ENCODE results near the gene IFITM5. TPM values are rescaled to one million over a fixed set of nuclear protein-coding genes. Genes with fewer than 3 reads are reported as not detected.
A peak's percentile ranks its signal among the peaks of the same experiment; 100 is the strongest.

The IFITM5 gene
- total and polyA plus RNA-seq, 2 of the 4 experiments (the other 2 are of a cell fraction), result not detected

- no peak overlapping the region for H2BK15ac ChIP-seq (ENCODE audit: low read depth, low read length)
- H2BK120ac ChIP-seq (ENCODE audit: low read depth, low read length), result no peak overlapping the region
- H2BK20ac ChIP-seq (ENCODE audit: low read depth, low read length), result no peak overlapping the region
- H2AK5ac ChIP-seq (ENCODE audit: low read depth, low read length), result no peak overlapping the region
- dilution Hi-C loops (cut with HindIII; ENCODE audit: low sequenced_read_pairs, unreplicated experiment), result no loop called here
- H3K4me1 ChIP-seq (ENCODE audit: control insufficient read depth, insufficient read depth, low read length), result peaks cover 4% of the 10 kb centered on the region; the same call in 1 of the 2 replicates
- H4K91ac ChIP-seq (ENCODE audit: insufficient read depth, low read depth, low read length), result no peak overlapping the region
- POLR2A ChIA-PET (ENCODE audit: unreplicated experiment), result interaction anchor here (0.6 kb wide), 1 partner anchor 12 kb away, joined by 12 read pairs; no protein-coding TSS in a partner anchor
- H2AK9ac ChIP-seq (replicated peaks; ENCODE audit: low read depth, low read length, poor library complexity), result no peak overlapping the region
- DNase-seq, result no peak
- H3K4ac ChIP-seq (ENCODE audit: low read depth, low read length), result no peak overlapping the region
- H3K4me2 ChIP-seq (ENCODE audit: low read depth, low read length), result no peak overlapping the region
- peaks cover 19% of the 10 kb centered on the region for H3K36me3 ChIP-seq (ENCODE audit: control insufficient read depth, insufficient read depth, low read length)
- no peak overlapping the region for H3K4me3 ChIP-seq (ENCODE audit: insufficient read depth, low read depth, low read length)
- H3K79me1 ChIP-seq (ENCODE audit: low read depth in 1 of 2, low read length in 2 of 2), result peaks cover 0 to 7% of the 10 kb centered on the region in 2 experiments; a peak in 3 of 4 replicates
- peak overlapping the region; percentile 33 for H2AFZ ChIP-seq (replicated peaks; ENCODE audit: low read length, poor library complexity)
- H3K27me3 ChIP-seq (ENCODE audit: control insufficient read depth, insufficient read depth, low read length), result peaks cover 8% of the 10 kb centered on the region; the same call in 1 of the 2 replicates
- H4K20me1 ChIP-seq (ENCODE audit: insufficient read depth, low read length), result no peaks in the 10 kb centered on the region
- H3K14ac ChIP-seq (replicated peaks; ENCODE audit: low read depth, low read length), result no peak overlapping the region
- CTCF ChIA-PET, result no interaction called here
- no peak overlapping the region for H3K23ac ChIP-seq (ENCODE audit: low read depth, low read length)
- H3K27ac ChIP-seq (ENCODE audit: insufficient read depth, low read length), result no peak overlapping the region
- H3K56ac ChIP-seq (ENCODE audit: extremely low read depth, insufficient read depth, low read length), result no peak overlapping the region
- 89% methylated on average over 11 of the region's 29 CpGs; no CpG with 5 or more reads in 1 of the 2 experiments for WGBS, 2 experiments (ENCODE audit: extremely low coverage in 2 of 2, insufficient read length in 1 of 2)
- intact Hi-C loops (cut with micrococcal nuclease), result no loop called here
- no peak overlapping the region for H2BK5ac ChIP-seq (ENCODE audit: low read depth, low read length, poor library complexity, severe bottlenecking)
- no peak overlapping the region for H3K18ac ChIP-seq (ENCODE audit: low read depth, low read length)
- in situ Hi-C loops (cut with MboI; ENCODE audit: low sequenced_read_pairs), result no loop called here
- no peak overlapping the region for H4K5ac ChIP-seq (ENCODE audit: low read depth, low read length)
- no peak overlapping the region for H3K9ac ChIP-seq (ENCODE audit: low read depth, low read length)
- ATAC-seq (ENCODE audit: low read depth), result no peak
- BruUV-seq (replicated peaks), result no TSS peak
- H3K9me1 ChIP-seq (ENCODE audit: insufficient read depth, low read length), result no peaks in the 10 kb centered on the region
- H3K9me3 ChIP-seq (ENCODE audit: control insufficient read depth, insufficient read depth, low read length), result no peaks in the 10 kb centered on the region
- H4K8ac ChIP-seq (ENCODE audit: low read depth in 2 of 2, low read length in 2 of 2), result no peak overlapping the region
- TF ChIP-seq BHLHE40 (IDR thresholded peaks at IDR 0.05; ENCODE audit: low read depth, low read length) (no peak), MAFK (IDR thresholded peaks at IDR 0.05; ENCODE audit: low read depth, low read length) (no peak), POLR2A (IDR thresholded peaks at IDR 0.05; ENCODE audit: low read depth, low read length) (no peak), RFX5 (IDR thresholded peaks at IDR 0.05; ENCODE audit: low read depth, low read length) (no peak), RCOR1 (IDR thresholded peaks at IDR 0.05; ENCODE audit: insufficient replicate concordance, low read length) (no peak), FOS (IDR thresholded peaks at IDR 0.05; ENCODE audit: low read depth, low read length) (no peak), ELK1 (IDR thresholded peaks at IDR 0.05; ENCODE audit: borderline replicate concordance, low read depth, low read length) (no peak), USF2 (IDR thresholded peaks at IDR 0.05; ENCODE audit: low read depth, low read length) (no peak), CHD1 (IDR thresholded peaks at IDR 0.05; ENCODE audit: low read depth, low read length) (no peak), CTCF (conservative IDR thresholded peaks at IDR 0.05; ENCODE audit: low read depth, low read length) (no peak), SMC3 (IDR thresholded peaks at IDR 0.05; ENCODE audit: low read depth, low read length) (no peak), CEBPB (IDR thresholded peaks at IDR 0.05; ENCODE audit: low read depth, low read length) (no peak), MAZ (IDR thresholded peaks at IDR 0.05; ENCODE audit: borderline replicate concordance, low read depth, low read length) (no peak), NFE2L2 (IDR thresholded peaks at IDR 0.05; ENCODE audit: low read depth, low read length) (no peak)
Measured at GRCh38 chr11:292211-293121, 6.9 kb downstream of the IFITM5 start.
